Erythroblast (primary cell): ENCODE data around the gene JMJD8.

Experiments used
- GATA1 ChIP-seq: IDR thresholded peaks from 2 replicates; pipeline ENCODE4 v1.6.1; 2011; ENCODE audit warnings: low read depth, mild to moderate bottlenecking, control low read depth, low read length, moderate library complexity
- POLR2A ChIP-seq: IDR thresholded peaks from 2 replicates; pipeline ENCODE4 v1.6.1; 2011; ENCODE audit warnings: mild to moderate bottlenecking, low read length

DNA sequence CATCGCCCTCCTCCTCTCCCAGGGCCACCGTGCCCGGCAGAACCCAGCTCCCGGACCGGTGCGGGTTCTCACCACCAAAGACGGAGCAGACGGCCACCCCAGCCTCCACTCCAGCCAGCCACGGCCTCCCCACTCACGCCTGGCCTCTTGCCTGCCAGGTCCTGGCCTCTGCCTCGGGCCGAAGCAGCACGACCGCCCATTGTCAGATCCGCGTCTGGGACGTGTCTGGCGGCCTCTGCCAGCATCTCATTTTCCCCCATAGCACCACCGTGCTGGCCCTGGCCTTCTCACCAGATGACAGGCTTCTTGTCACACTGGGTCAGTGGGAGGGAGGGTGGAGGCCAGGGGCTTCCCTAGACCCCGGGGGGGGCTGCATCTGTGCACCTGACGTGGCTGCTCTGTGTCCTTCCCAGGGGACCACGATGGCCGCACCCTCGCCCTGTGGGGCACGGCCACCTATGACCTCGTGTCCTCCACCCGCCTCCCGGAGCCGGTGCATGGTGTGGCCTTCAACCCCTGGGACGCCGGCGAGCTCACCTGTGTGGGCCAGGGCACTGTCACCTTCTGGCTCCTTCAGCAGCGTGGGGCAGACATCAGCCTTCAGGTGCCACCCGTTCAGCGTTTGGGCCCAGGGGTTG is 22.8 kb downstream of the JMJD8 start:
- TF ChIP-seq POLR2A (no peak), GATA1 (no peak)
